Mucosa of gallbladder (tissue), 1 donor: ENCODE data around the gene KANK4. TPM values are rescaled to one million over a fixed set of nuclear protein-coding genes. Genes with fewer than 3 reads are reported as not detected.

ENCODE experiments used
- DNase-seq: peaks from one replicate; pipeline ENCODE4 v3.0.0-alpha.2; 2020; ENCODE audit warnings: low spot score
- total RNA-seq: library from RNA; stranded (reverse); gene quantifications from one replicate; pipeline ENCODE4 v1.2.1, GENCODE V29; 2021
- donor health status: DM: no; HTN: no; CAD: no.

The KANK4 gene
- total RNA-seq = 0.20 TPM

- no peak for DNase-seq
Observed at GRCh38 chr1:62318756-62319544, at the start of gene KANK4. Gene KANK4, minus strand, starts transcription at chr1:62319434. Its CDS starts 37,870 bp downstream, at chr1:62281564.

- DNase-seq = no peak
Observed at GRCh38 chr1:62368989-62369388, 49.8 kb upstream of the KANK4 start.

GRCh38 chr1:62367005-62367557 lies 47.8 kb upstream of the KANK4 start:
- no peak for DNase-seq

- DNase-seq = no peak
Observed at GRCh38 chr1:62364721-62365120, 45.5 kb upstream of the KANK4 start.

GRCh38 chr1:62362926-62363325 lies 43.7 kb upstream of the KANK4 start:
- DNase-seq = no peak

GRCh38 chr1:62362061-62362917 lies 43.1 kb upstream of the KANK4 start:
- DNase-seq = no peak

GRCh38 chr1:62361431-62361830 lies 42.2 kb upstream of the KANK4 start:
- no peak for DNase-seq

GRCh38 chr1:62358665-62359373 lies 39.6 kb upstream of the KANK4 start:
- DNase-seq = no peak

- DNase-seq = no peak
Observed at GRCh38 chr1:62357916-62358315, 38.7 kb upstream of the KANK4 start.

- DNase-seq = no peak
Observed at GRCh38 chr1:62356257-62356835, 37.1 kb upstream of the KANK4 start.

GRCh38 chr1:62355095-62355494 lies 35.9 kb upstream of the KANK4 start:
- DNase-seq = no peak

- DNase-seq = no peak
Observed at GRCh38 chr1:62353853-62354252, 34.6 kb upstream of the KANK4 start.

- DNase-seq = no peak
Observed at GRCh38 chr1:62352387-62352786, 33.2 kb upstream of the KANK4 start.

- no peak for DNase-seq
Observed at GRCh38 chr1:62349470-62350233, 30.4 kb upstream of the KANK4 start.

- no peak for DNase-seq
Observed at GRCh38 chr1:62346886-62347285, 27.7 kb upstream of the KANK4 start.

GRCh38 chr1:62343911-62344310 lies 24.7 kb upstream of the KANK4 start:
- DNase-seq = no peak

- no peak for DNase-seq
Observed at GRCh38 chr1:62342270-62342669, 23.0 kb upstream of the KANK4 start.

GRCh38 chr1:62341615-62342014 lies 22.4 kb upstream of the KANK4 start:
- no peak for DNase-seq

GRCh38 chr1:62341089-62341488 lies 21.9 kb upstream of the KANK4 start:
- no peak for DNase-seq

- peak; percentile 17 for DNase-seq
Observed at GRCh38 chr1:62337706-62338631, 18.7 kb upstream of the KANK4 start.
